HG03064 (cell line): Measurements from ENCODE around the gene PARP11.
"Not testable (repeated sequence)": the region's sequence is repeated elsewhere in the genome, so short reads cannot be mapped to it uniquely, and the experiment has no call there.

ENCODE experiments used
- ATAC-seq: cut with Tn5 transposase; IDR thresholded peaks from one replicate; pipeline ENCODE4 v1.9.1; 2021; ENCODE audit warnings: low read depth; ENCODE audit not compliant: unreplicated experiment

PARP11 gene

GRCh38 chr12:3884671-3885070 lies 11.5 kb upstream of the PARP11 start:
- no peak for ATAC-seq

- ATAC-seq = no peak
Observed at GRCh38 chr12:3882896-3883564, 9.8 kb upstream of the PARP11 start.

- no peak for ATAC-seq
Observed at GRCh38 chr12:3882406-3882805, 9.2 kb upstream of the PARP11 start.

GRCh38 chr12:3881281-3881950 lies 8.2 kb upstream of the PARP11 start:
- no peak for ATAC-seq

GRCh38 chr12:3879846-3880245 lies 6.6 kb upstream of the PARP11 start:
- ATAC-seq = no peak

GRCh38 chr12:3871356-3871755 lies 1.8 kb downstream of the PARP11 start:
- ATAC-seq = no peak

GRCh38 chr12:3869865-3870264 lies 3.3 kb downstream of the PARP11 start:
- no peak for ATAC-seq

- ATAC-seq = no peak
Observed at GRCh38 chr12:3869433-3869832, 3.8 kb downstream of the PARP11 start.

- no peak for ATAC-seq
Observed at GRCh38 chr12:3863756-3864155, 9.4 kb downstream of the PARP11 start.

- ATAC-seq = no peak
Observed at GRCh38 chr12:3842517-3842916, 30.7 kb downstream of the PARP11 start.

GRCh38 chr12:3841783-3842182 lies 31.4 kb downstream of the PARP11 start:
- no peak for ATAC-seq

- ATAC-seq = not testable (repeated sequence)
Observed at GRCh38 chr12:3840833-3841232, 32.4 kb downstream of the PARP11 start.

- not testable (repeated sequence) for ATAC-seq
Observed at GRCh38 chr12:3839745-3840144, 33.5 kb downstream of the PARP11 start.

- ATAC-seq = not testable (repeated sequence)
Observed at GRCh38 chr12:3838701-3839548, 34.3 kb downstream of the PARP11 start.

- no peak for ATAC-seq
Observed at GRCh38 chr12:3838076-3838475, 35.1 kb downstream of the PARP11 start.

GRCh38 chr12:3837049-3837448 lies 36.1 kb downstream of the PARP11 start:
- ATAC-seq = no peak

GRCh38 chr12:3836641-3837040 lies 36.6 kb downstream of the PARP11 start:
- ATAC-seq = no peak

- ATAC-seq = no peak
Observed at GRCh38 chr12:3835914-3836313, 37.3 kb downstream of the PARP11 start.

- ATAC-seq = no peak
Observed at GRCh38 chr12:3834774-3835173, 38.4 kb downstream of the PARP11 start.

- ATAC-seq = no peak
Observed at GRCh38 chr12:3833670-3834310, 39.4 kb downstream of the PARP11 start.

- ATAC-seq = no peak
Observed at GRCh38 chr12:3832738-3833137, 40.5 kb downstream of the PARP11 start.
